Activated effector memory CD4-positive, alpha-beta T cell treated with anti-CD3 and anti-CD28 coated beads, Interleukin-2, amount 50 U/mL, for 16 hours (primary cell): ENCODE results near the gene TMOD1.
"Not testable (repeated sequence)": the region's sequence is repeated elsewhere in the genome, so short reads cannot be mapped to it uniquely, and the experiment has no call there.

ENCODE experiments used
- DNase-seq: peaks from one replicate; pipeline ENCODE4 v3.0.0-alpha.2; 2020

Gene TMOD1

GRCh38 chr9:97501177-97501971, at the start of gene TMOD1:
Gene TMOD1 (plus strand): TSS chr9:97501666. CDS start chr9:97524189, 22,523 bp downstream.
- DNase-seq: peak; percentile 77

- DNase-seq: not testable (repeated sequence)
These were observed 47.9 kb upstream of the TMOD1 start for GRCh38 chr9:97453573-97453972.

- not testable (repeated sequence) for DNase-seq
These were observed 44.6 kb upstream of the TMOD1 start for GRCh38 chr9:97456841-97457240.

GRCh38 chr9:97459326-97459725, 42.1 kb upstream of the TMOD1 start:
- no peak for DNase-seq

GRCh38 chr9:97462159-97462558, 39.3 kb upstream of the TMOD1 start:
- DNase-seq: no peak

- DNase-seq: no peak
These were observed 38.6 kb upstream of the TMOD1 start for GRCh38 chr9:97462914-97463313.

GRCh38 chr9:97468658-97469448, 32.6 kb upstream of the TMOD1 start:
- DNase-seq: peak; percentile 70

- no peak for DNase-seq
These were observed 31.4 kb upstream of the TMOD1 start for GRCh38 chr9:97470076-97470475.

- no peak for DNase-seq
These were observed 27.7 kb upstream of the TMOD1 start for GRCh38 chr9:97473717-97474116.

GRCh38 chr9:97474372-97474925, 27.0 kb upstream of the TMOD1 start:
- DNase-seq: no peak

GRCh38 chr9:97475059-97475458, 26.4 kb upstream of the TMOD1 start:
- DNase-seq: no peak

GRCh38 chr9:97478301-97478981, 23.0 kb upstream of the TMOD1 start:
- no peak for DNase-seq

GRCh38 chr9:97479496-97480159, 21.8 kb upstream of the TMOD1 start:
- no peak for DNase-seq

- no peak for DNase-seq
These were observed 21.3 kb upstream of the TMOD1 start for GRCh38 chr9:97480174-97480573.

- no peak for DNase-seq
These were observed 20.7 kb upstream of the TMOD1 start for GRCh38 chr9:97480749-97481148.

GRCh38 chr9:97484134-97484533, 17.3 kb upstream of the TMOD1 start:
- no peak for DNase-seq

- DNase-seq: no peak
These were observed 14.4 kb upstream of the TMOD1 start for GRCh38 chr9:97487107-97487506.

GRCh38 chr9:97487861-97488260, 13.6 kb upstream of the TMOD1 start:
- DNase-seq: no peak

- no peak for DNase-seq
These were observed 10.1 kb upstream of the TMOD1 start for GRCh38 chr9:97491216-97491999.

- not testable (repeated sequence) for DNase-seq
These were observed 3.7 kb upstream of the TMOD1 start for GRCh38 chr9:97497558-97498375.

GRCh38 chr9:97498846-97499245, 2.6 kb upstream of the TMOD1 start:
- not testable (repeated sequence) for DNase-seq
